NCI-H1930 (cell line): ENCODE data around the gene JCHAIN.
"Not testable (repeated sequence)": the region's sequence is repeated elsewhere in the genome, so short reads cannot be mapped to it uniquely, and the experiment has no call there.

ENCODE experiments used
- DNase-seq, 2 experiments: peaks; one replicate each; lab custom pipeline; 2025; lab: John Stamatoyannopoulos, UW

JCHAIN gene

DNA sequence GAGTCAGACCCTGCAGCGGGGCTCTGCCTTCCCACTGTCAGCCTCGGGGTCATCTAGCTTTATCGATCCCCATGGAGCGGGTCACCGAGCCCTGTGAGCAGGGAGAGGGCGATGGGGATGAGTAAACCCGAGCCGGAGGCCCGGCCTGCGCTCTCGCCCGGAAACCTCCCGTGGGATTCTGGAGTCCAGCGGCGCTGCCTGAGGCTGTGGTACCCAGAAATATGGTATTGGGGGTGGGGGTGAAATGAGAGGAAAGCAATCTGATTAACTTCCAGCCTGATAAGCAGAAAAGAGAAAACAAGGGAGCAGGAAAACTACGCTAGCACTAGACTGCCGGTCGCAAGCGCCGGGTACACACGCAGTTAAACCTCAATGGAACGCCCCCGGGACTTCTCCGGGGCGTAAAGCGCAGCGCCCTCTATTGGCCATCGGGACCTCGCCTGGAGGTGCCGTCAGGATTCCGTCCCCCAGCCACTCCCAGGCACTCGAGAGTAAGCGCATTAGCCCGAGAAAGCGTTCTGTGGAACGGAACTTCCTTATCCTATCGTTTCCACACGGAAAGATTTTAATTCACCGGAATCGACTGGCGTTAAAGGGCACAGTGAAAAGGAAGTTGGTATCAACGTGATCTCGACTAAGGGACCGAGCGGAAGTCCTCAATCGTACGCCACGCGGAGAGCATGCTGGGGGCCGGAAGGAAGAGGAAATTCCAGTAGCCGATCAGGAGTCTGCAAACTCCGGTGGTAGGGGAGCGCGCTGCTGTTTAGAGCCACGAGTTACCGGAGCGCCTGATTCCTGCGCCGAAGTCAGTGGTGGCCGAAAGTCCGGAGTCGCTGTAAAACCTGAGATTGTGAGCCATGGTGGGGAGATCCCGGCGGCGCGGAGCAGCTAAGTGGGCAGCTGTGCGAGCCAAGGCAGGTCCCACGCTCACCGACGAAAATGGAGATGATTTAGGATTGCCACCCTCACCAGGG lies 21.8 kb upstream of the JCHAIN start, which contains the start of gene UTP3:
Gene UTP3 (plus strand): TSS at position 712 of the 974 bp plus-strand sequence. CDS start 146 bp downstream, at position 858.
- DNase-seq: peak; percentile 94 to 96

GRCh38 chr4:70687392-70687791 lies 21.1 kb upstream of the JCHAIN start:
- DNase-seq: no peak

DNA sequence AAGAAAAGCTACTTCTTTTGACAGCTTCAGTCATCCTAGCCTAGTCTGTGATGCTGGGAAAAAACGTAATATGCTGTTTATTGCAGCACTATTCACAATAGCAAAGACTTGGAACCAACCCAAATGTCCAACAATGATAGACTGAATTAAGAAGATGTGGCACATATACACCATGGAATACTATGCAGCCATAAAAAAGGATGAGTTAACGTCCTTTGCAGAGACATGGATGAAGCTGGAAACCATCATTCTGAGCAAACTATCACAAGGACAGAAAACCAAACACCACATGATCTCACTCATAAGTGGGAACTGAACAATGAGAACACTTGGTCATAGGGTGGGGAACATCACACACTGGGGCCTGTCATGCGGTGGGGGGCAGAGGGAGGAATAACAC lies 15.8 kb upstream of the JCHAIN start:
- not testable (repeated sequence) for DNase-seq

GRCh38 chr4:70681704-70682103 lies 15.4 kb upstream of the JCHAIN start:
- DNase-seq: no peak

- DNase-seq: no peak
Observed at GRCh38 chr4:70680934-70681333, 14.6 kb upstream of the JCHAIN start.

DNA sequence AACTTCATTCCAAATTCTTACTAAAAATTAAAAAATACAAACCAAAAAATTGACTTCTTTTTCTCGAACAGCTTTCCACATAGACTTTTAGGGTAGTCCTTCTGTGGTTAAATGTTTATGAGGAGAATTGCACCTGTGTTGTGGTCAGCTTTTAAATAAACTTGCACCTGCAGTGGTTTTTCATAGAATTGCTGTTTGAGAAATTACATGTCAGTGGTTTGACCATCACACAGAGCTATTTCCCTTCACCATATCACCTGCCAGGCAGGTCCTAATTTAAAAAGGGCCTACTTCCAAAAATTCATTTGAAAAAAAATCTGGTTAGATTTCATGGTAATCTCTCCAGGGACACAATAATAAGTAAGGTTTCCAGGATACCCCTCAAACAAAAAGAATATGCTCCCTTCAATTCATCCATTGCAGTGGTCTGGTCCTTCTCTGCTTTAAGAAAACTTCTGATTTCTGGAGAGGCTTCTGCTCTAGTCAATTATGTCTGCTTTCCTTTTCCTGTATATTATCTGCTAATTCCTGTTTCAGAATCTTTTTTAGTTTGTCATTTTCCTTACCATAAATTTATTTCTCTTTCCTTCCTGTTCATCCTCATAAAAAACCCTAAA lies 12.2 kb upstream of the JCHAIN start:
- DNase-seq: no peak

DNA sequence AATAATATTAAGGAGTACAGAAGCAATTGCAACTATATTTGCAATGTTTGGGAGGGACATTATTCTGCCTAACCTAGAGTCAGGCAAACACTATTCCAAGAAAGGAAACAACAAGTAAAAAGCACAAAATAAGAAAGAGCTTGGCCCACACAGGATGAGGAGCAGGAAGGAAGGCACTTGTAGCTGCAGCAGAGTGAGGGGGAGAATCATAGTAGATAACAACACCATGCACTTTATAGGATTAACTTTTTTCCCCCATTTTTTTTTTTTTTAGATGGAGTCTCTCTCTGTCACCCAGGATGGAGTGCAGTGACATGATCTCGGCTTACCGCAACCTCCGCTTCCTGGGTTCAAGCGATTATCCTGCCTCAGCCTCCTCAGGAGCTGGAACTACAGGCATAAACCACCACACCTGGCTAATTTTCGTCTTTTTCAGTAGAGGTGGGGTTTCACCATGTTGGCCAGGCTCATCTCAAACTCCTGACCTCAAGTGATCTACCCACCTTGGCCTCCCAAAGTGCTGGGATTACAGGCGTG lies 10.3 kb upstream of the JCHAIN start:
- DNase-seq: no peak

GRCh38 chr4:70674731-70675130 lies 8.4 kb upstream of the JCHAIN start:
- DNase-seq: no peak

- no peak for DNase-seq
Observed at GRCh38 chr4:70674191-70674590, 7.9 kb upstream of the JCHAIN start.

- DNase-seq: no peak
Observed at GRCh38 chr4:70671091-70671490, 4.8 kb upstream of the JCHAIN start.

DNA sequence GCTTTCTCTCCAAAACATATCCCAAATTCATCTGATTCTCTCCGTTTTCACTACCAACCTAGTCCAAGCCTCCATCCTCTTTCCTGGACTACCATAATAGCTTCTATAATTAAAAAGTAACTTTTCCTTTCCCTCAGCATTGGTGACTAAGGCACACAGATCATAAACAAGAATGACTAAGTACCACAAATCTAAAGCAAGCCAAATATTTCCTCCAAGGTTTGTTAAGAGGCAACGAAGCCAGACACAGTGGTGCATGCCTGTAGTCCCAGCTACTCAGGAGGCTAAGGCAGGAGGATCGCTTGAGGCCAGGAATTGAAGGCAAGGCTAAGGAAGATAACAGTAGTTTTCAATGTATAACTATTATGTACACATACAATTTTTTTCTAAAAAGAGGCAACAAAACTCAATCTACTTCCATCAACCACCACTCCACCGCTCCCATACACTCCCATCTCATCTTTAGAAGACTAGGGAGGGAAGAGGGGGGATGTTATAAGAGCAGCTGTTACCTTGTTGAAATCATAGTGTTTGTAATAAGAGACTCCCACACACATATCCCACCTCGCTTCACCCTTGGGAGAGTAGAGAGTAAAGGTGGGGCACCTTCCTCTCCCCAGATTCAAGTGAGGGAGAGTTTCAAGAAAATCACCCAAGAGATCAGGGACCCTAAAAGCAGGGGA lies 4.2 kb upstream of the JCHAIN start:
- DNase-seq: no peak

DNA sequence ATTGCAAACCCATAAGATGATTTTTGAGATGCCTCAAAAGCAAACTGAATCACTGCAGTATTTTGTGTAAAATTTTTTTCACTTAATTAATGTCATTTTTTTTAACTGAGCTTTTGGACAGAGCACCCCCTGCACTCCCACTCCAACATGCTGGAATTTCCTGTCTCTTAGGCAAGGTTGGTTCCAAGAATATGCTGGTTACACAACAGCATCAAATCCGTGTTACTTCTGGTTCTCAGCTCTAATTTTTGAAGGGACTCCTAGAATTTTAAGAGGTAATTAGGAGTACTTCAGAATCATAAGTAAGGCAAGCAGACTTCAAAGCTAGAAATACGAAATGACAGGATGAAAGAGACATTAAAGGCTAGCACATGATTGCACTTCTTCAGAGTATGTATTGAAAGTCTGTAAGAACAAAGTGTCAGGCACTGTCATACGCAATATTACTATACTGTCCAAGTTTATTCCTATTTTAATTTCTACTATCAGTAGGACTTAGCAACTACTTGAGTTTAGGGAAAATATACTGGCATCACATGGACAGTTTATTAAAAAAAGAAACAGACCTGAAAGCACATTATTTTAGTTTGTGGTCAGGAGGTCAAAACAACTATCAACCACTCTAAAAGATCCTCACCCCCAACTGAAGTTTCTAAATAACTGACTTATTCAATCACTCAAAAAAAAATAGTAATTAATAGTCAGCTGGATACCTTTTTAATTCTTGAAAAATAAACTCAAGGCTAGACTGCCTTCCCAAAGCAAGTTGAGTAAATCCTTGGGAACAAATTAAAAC lies 1.6 kb upstream of the JCHAIN start:
- DNase-seq: no peak

- DNase-seq: not testable (repeated sequence)
Observed at GRCh38 chr4:70661309-70661922, 4.9 kb downstream of the JCHAIN start.

DNA sequence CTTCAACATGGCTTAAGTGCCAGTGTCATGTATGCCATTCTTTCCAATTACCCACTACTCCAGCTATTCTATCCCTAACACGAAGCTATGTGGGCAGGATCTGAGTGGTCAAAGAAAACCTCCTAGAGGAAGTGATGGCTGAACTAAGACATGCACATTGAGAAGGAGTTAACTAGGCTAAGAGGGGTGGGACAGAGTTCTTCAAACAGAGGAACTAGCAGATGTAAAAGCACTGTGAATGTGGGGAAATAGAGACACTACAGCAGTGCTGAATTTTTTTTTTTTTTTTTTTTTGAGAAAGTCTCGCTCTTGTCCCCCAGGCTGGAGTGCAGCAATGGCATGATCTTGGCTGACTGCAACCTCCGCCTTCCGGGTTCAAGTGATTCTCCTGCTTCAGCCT lies 6.2 kb downstream of the JCHAIN start:
- no peak for DNase-seq

DNA sequence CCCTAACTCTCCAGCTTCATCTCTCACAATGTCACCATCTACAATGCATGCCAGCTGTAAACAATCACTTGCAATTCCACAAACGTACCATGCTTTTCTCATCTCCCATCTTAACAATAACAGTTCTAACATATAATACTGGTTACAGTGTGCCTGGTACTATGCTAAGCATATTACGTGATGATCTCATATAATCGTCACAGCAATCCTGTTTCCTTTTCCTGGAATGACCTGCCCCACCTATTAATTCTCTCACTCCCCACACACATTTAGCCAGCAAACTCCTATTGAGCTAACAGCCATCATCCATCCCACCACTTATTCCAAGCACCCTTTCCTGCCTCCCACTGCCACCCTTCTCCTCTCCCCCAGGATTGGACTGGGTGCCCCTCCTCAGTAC lies 7.9 kb downstream of the JCHAIN start:
- DNase-seq: no peak

DNA sequence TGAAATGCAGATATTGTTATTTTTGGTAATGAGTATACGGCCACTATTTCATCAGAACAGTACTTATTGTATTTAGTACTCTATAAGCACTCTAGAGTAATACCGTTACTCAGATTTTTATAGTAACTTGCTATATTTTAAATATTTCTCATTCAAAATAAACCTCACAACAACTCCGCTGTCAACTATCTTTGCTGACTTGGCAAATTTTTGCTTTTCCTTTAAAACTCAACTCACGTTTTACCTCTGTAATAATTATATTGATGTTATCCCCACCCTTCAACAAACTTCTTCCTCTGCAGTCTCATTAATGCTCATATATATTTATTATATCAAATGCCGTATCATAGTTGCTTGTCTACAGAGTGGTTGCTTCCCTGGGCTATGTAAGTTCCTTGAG lies 9.0 kb downstream of the JCHAIN start:
- no peak for DNase-seq

GRCh38 chr4:70654605-70655011 lies 11.7 kb downstream of the JCHAIN start:
- DNase-seq: no peak

- DNase-seq: no peak
Observed at GRCh38 chr4:70651864-70652506, 14.3 kb downstream of the JCHAIN start.

- not testable (repeated sequence) for DNase-seq
Observed at GRCh38 chr4:70650741-70651140, 15.6 kb downstream of the JCHAIN start.

- no peak for DNase-seq
Observed at GRCh38 chr4:70640192-70640591, 26.1 kb downstream of the JCHAIN start.
